ENCODE data around the gene SZRD1.

DNA sequence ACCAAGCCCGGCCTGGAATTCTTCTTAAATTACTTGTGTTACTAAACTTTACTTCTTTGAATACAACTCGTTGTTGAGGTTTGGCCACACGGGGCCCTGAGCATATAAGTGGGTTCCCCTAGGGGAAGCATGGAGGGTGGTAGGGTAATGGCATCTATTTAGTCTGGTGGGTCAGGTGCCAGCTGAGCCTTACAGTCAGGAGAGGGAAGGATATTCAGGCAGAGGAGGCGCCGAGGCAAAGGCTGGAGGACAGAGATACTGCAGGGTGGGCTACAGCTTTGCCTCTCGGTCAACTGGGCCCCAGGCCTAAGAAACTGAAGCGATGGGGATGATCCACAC is 73.1 kb downstream of the SZRD1 start:
- TF ChIP-seq, protein P1, sequence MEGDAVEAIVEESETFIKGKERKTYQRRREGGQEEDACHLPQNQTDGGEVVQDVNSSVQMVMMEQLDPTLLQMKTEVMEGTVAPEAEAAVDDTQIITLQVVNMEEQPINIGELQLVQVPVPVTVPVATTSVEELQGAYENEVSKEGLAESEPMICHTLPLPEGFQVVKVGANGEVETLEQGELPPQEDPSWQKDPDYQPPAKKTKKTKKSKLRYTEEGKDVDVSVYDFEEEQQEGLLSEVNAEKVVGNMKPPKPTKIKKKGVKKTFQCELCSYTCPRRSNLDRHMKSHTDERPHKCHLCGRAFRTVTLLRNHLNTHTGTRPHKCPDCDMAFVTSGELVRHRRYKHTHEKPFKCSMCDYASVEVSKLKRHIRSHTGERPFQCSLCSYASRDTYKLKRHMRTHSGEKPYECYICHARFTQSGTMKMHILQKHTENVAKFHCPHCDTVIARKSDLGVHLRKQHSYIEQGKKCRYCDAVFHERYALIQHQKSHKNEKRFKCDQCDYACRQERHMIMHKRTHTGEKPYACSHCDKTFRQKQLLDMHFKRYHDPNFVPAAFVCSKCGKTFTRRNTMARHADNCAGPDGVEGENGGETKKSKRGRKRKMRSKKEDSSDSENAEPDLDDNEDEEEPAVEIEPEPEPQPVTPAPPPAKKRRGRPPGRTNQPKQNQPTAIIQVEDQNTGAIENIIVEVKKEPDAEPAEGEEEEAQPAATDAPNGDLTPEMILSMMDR (conservative IDR thresholded peaks at IDR 0.05; ENCODE audit: low read depth, low read length): no peak
- no peak for TF ChIP-seq POLR2A (IDR thresholded peaks at IDR 0.05; ENCODE audit: low read depth, low read length)
- no peak for TF ChIP-seq RAD21 (IDR thresholded peaks at IDR 0.05; ENCODE audit: low read length)
- TF ChIP-seq RCOR1 (IDR thresholded peaks at IDR 0.05; ENCODE audit: insufficient replicate concordance, low read length): no peak
- no peak for TF ChIP-seq MAFK (IDR thresholded peaks at IDR 0.05; ENCODE audit: low read depth, low read length)
- TF ChIP-seq SMC3 (IDR thresholded peaks at IDR 0.05; ENCODE audit: low read depth, low read length): no peak
- no peak for TF ChIP-seq RFX5 (IDR thresholded peaks at IDR 0.05; ENCODE audit: low read depth, low read length)
- TF ChIP-seq CEBPB (IDR thresholded peaks at IDR 0.05; ENCODE audit: low read depth, low read length): no peak

All from IMR-90 (cell line).